Ovary (tissue), 9 donors: ENCODE results near the gene SLCO2A1. TPM values are rescaled to one million over a fixed set of nuclear protein-coding genes. Genes with fewer than 3 reads are reported as not detected.

Experiments
- DNase-seq, 5 donors: peaks; one replicate each; pipeline ENCODE4 v3.0.0-alpha.2; 2019 to 2020
- H3K27ac ChIP-seq, 2 donors: fragments of 200-600 bp; one replicate each; pipeline versions ENCODE4 v1.5.1 to v1.8.0; 2019 to 2022
- H3K27me3 ChIP-seq: fragments of 200-600 bp; one replicate; pipeline ENCODE4 v1.8.0; 2022
- H3K36me3 ChIP-seq: fragments of 200-600 bp; sonication (generic); one replicate; pipeline ENCODE4 v1.5.1; 2019
- H3K4me1 ChIP-seq: one replicate; pipeline ENCODE4 v1.8.1; 2013; ENCODE audit warnings: mild to moderate bottlenecking, moderate library complexity; ENCODE audit not compliant: insufficient read depth
- H3K4me3 ChIP-seq: fragments of 200-600 bp; sonication (generic); one replicate; pipeline ENCODE4 v1.5.1; 2017
- H3K9me3 ChIP-seq, 2 donors: fragments of 200-600 bp in 1 of 2; sonication (generic) in 1 of 2; one replicate each; pipeline versions ENCODE4 v1.5.1 to v1.8.1; 2013 to 2019; ENCODE audit warnings: mild to moderate bottlenecking in 1 of 2, moderate library complexity in 1 of 2
- CTCF ChIP-seq, 3 donors: fragments of 450-650 bp in 2 of 3; fragments of 200-600 bp in 1 of 3; IDR thresholded peaks; one replicate each; pipeline versions ENCODE4 v1.5.1 to v1.8.0; 2016 to 2022; ENCODE audit warnings: antibody characterized with exemption in 3 of 3, mild to moderate bottlenecking in 1 of 3
- EP300 ChIP-seq: sonication (generic); formaldehyde crosslinking; IDR thresholded peaks from one replicate; pipeline ENCODE4 v1.6.1; 2017; ENCODE audit warnings: antibody characterized with exemption
- POLR2A ChIP-seq: fragments of 450-650 bp; IDR thresholded peaks from one replicate; pipeline ENCODE4 v1.6.1; 2017; ENCODE audit warnings: antibody characterized with exemption, mild to moderate bottlenecking, moderate library complexity
- WGBS, 3 donors: extraction: QIAGEN DNeasy Blood & Tissue Kit in 1 of 3; methylation state at CpG; one replicate each; pipeline versions ENCODE4 v1.1.5 to v1.1.7; 2013 to 2017; 5-methylcytosine and 5-hydroxymethylcytosine counted together
- intact Hi-C, 4 donors: fragments of 100-400 bp; cut with DNase I; formaldehyde crosslinking; loops; one replicate each; pipeline versions ENCODE4 v1.11.0 to v1.15.1; 2022 to 2023
- polyA plus RNA-seq, 2 donors: library from polyadenylated mRNA; stranded (reverse); fragments of 200-250 nt in 1 of 2; fragments of 350-450 nt in 1 of 2; fragmentation: Illumina TruSeq in 1 of 2; extraction: RNeasy Lipid Tissue Mini Kit (QIAGEN cat#74804) in 1 of 2; gene quantifications; one replicate each; pipeline ENCODE4 v1.2.3, GENCODE V29; 2013 to 2014
- total RNA-seq, 7 donors: library from RNA; depleted of rRNA in 2 of 7; stranded (reverse); fragments of >200 nt in 2 of 7; fragmentation: NEBNext Ultra II Directional in 3 of 7; extraction: Animal tissue kit (Norgen Biotek cat#: 25700) in 3 of 7; gene quantifications; one replicate each; pipeline versions ENCODE4 v1.1.0 to v1.2.4, GENCODE V29; 2016 to 2023
- donor health status: DM: no; HTN: no; CAD: no; lungs with moderate emphysema.
- donor health status: DM: no; HTN: no; CAD: no.
- donor health status: Bipolar disorder and iron deficiency.
- donor health status: DM: yes; HTN: yes; CAD: no.
- donor health status: DM: no; HTN: no; CAD: no.
- donor health status: DM: yes; HTN: yes; CAD: no.

The SLCO2A1 gene
- total and polyA plus RNA-seq, 9 donors = 0.83 to 23.6 (median 3.7) TPM

- WGBS, 3 donors = 89 to 91% (median 91%) methylated on average over 9 of the region's 9 CpGs
- no peaks in the 10 kb centered on the region for H3K36me3 ChIP-seq
- TF ChIP-seq CTCF (IDR thresholded peaks at IDR 0.05) = no peak
- no peaks in the 10 kb centered on the region for H3K9me3 ChIP-seq
- H3K4me1 ChIP-seq = no peaks in the 10 kb centered on the region
- H3K27me3 ChIP-seq = no peaks in the 10 kb centered on the region
- intact Hi-C loops = no loop called here
- DNase-seq = no peak
- H3K27ac ChIP-seq = no peak overlapping the region
- H3K4me3 ChIP-seq = no peak overlapping the region
Measured at GRCh38 chr3:134048278-134048996, 18.7 kb upstream of the SLCO2A1 start.

- Histone ChIP-seq H3K27ac (no peak overlapping the region), H3K27me3 (no peaks in the 10 kb centered on the region), H3K36me3 (no peaks in the 10 kb centered on the region), H3K4me1 (no peaks in the 10 kb centered on the region), H3K9me3 (no peaks in the 10 kb centered on the region), H3K4me3 (no peak overlapping the region)
- no peak for DNase-seq
- intact Hi-C loops = no loop called here
- no peak for TF ChIP-seq POLR2A
- TF ChIP-seq CTCF (IDR thresholded peaks at IDR 0.05) = no peak
- no peak for TF ChIP-seq EP300
Measured at GRCh38 chr3:134044459-134044858, 14.7 kb upstream of the SLCO2A1 start.

GRCh38 chr3:134040066-134040465 is 10.3 kb upstream of the SLCO2A1 start:
- no peaks in the 10 kb centered on the region for H3K4me1 ChIP-seq
- intact Hi-C loops = no loop called here
- no peaks in the 10 kb centered on the region for H3K36me3 ChIP-seq
- H3K27ac ChIP-seq = no peak overlapping the region
- no peak for DNase-seq
- H3K27me3 ChIP-seq = no peaks in the 10 kb centered on the region
- TF ChIP-seq CTCF (IDR thresholded peaks at IDR 0.05) (no peak), EP300 (no peak), POLR2A (no peak)
- H3K9me3 ChIP-seq = no peaks in the 10 kb centered on the region
- no peak overlapping the region for H3K4me3 ChIP-seq
- 86 to 94% (median 91%) methylated on average over 4 of the region's 4 CpGs for WGBS, 3 donors

- TF ChIP-seq EP300 (no peak), POLR2A (no peak), CTCF (IDR thresholded peaks at IDR 0.05) (no peak)
- intact Hi-C loops = no loop called here
- 80 to 84% (median 81%) methylated on average over 8 of the region's 8 CpGs for WGBS, 3 donors
- H3K9me3 ChIP-seq = no peaks in the 10 kb centered on the region
- H3K36me3 ChIP-seq = no peaks in the 10 kb centered on the region
- no peak for DNase-seq
- no peaks in the 10 kb centered on the region for H3K27me3 ChIP-seq
- H3K4me1 ChIP-seq = no peaks in the 10 kb centered on the region
- no peak overlapping the region for H3K27ac ChIP-seq
- no peak overlapping the region for H3K4me3 ChIP-seq
Measured at GRCh38 chr3:134039161-134039862, 9.6 kb upstream of the SLCO2A1 start.
